ENCODE data around the gene POGK. TPM values are rescaled to one million over a fixed set of nuclear protein-coding genes. Genes with fewer than 3 reads are reported as not detected.

Gene POGK
- total RNA-seq, 1 experiment from 2014 or later: 27.2 TPM

GRCh38 chr1:166899769-166900168 is 60.5 kb downstream of the POGK start:
- intact Hi-C loops (cut with micrococcal nuclease; ENCODE audit: unreplicated experiment): loop anchor here (5.0 kb wide), 1 partner anchor 538 kb away; no protein-coding TSS in a partner anchor
- peaks cover 6% of the 10 kb centered on the region for H3K27me3 Mint-ChIP-seq (ENCODE audit: insufficient read depth, unreplicated experiment)
- BruUV-seq (replicated peaks): no TSS peak
- no peak for TF ChIP-seq CTCF (IDR thresholded peaks at IDR 0.05; ENCODE audit: insufficient read depth in 1 of 2, low read depth in 1 of 2, low read length in 1 of 2, severe bottlenecking in 1 of 2, unreplicated experiment in 1 of 2)
- no peaks in the 10 kb centered on the region for H3K4me1 Mint-ChIP-seq (ENCODE audit: low read depth, unreplicated experiment)
- H3K4me3 Mint-ChIP-seq (ENCODE audit: unreplicated experiment): no peak overlapping the region
- no peak overlapping the region for H3K27ac Mint-ChIP-seq (ENCODE audit: unreplicated experiment)
- DNase-seq: no peak
- H3K9me3 Mint-ChIP-seq (ENCODE audit: unreplicated experiment): peaks cover 21% of the 10 kb centered on the region
- H3K36me3 Mint-ChIP-seq (ENCODE audit: insufficient read depth, unreplicated experiment): peaks cover 6% of the 10 kb centered on the region
- H3K4me3 ChIP-seq (ENCODE audit: low read depth, low read length): no peak overlapping the region
- H3K27me3 ChIP-seq (replicated peaks; ENCODE audit: control insufficient read depth, insufficient read depth, low read length): no peaks in the 10 kb centered on the region
- peaks cover 11% of the 10 kb centered on the region for H3K9me3 ChIP-seq
- no peaks in the 10 kb centered on the region for H3K36me3 ChIP-seq (ENCODE audit: control insufficient read depth, insufficient read depth, low read length)
- H3K4me1 ChIP-seq: no peaks in the 10 kb centered on the region
- ChIA-PET POLR2A (no interaction called here), CTCF (no interaction called here)

GRCh38 chr1:166900987-166901386 is 61.7 kb downstream of the POGK start:
- ChIA-PET POLR2A (no interaction called here), CTCF (no interaction called here)
- no TSS peak for BruUV-seq (replicated peaks)
- H3K4me3 ChIP-seq (ENCODE audit: low read depth, low read length): no peak overlapping the region
- peaks cover 4% of the 10 kb centered on the region for H3K36me3 Mint-ChIP-seq (ENCODE audit: insufficient read depth, unreplicated experiment)
- H3K27ac Mint-ChIP-seq (ENCODE audit: unreplicated experiment): no peak overlapping the region
- no peaks in the 10 kb centered on the region for H3K4me1 ChIP-seq
- peaks cover 17% of the 10 kb centered on the region for H3K9me3 Mint-ChIP-seq (ENCODE audit: unreplicated experiment)
- TF ChIP-seq CTCF (IDR thresholded peaks at IDR 0.05; ENCODE audit: insufficient read depth in 1 of 2, low read depth in 1 of 2, low read length in 1 of 2, severe bottlenecking in 1 of 2, unreplicated experiment in 1 of 2): no peak
- no peaks in the 10 kb centered on the region for H3K4me1 Mint-ChIP-seq (ENCODE audit: low read depth, unreplicated experiment)
- DNase-seq: no peak
- H3K4me3 Mint-ChIP-seq (ENCODE audit: unreplicated experiment): no peak overlapping the region
- H3K36me3 ChIP-seq (ENCODE audit: control insufficient read depth, insufficient read depth, low read length): no peaks in the 10 kb centered on the region
- intact Hi-C loops (cut with micrococcal nuclease; ENCODE audit: unreplicated experiment): loop anchor here (5.0 kb wide), 1 partner anchor 536 kb away; no protein-coding TSS in a partner anchor
- H3K27me3 Mint-ChIP-seq (ENCODE audit: insufficient read depth, unreplicated experiment): peaks cover 4% of the 10 kb centered on the region
- peaks cover 11% of the 10 kb centered on the region for H3K9me3 ChIP-seq
- no peaks in the 10 kb centered on the region for H3K27me3 ChIP-seq (replicated peaks; ENCODE audit: control insufficient read depth, insufficient read depth, low read length)

DNA sequence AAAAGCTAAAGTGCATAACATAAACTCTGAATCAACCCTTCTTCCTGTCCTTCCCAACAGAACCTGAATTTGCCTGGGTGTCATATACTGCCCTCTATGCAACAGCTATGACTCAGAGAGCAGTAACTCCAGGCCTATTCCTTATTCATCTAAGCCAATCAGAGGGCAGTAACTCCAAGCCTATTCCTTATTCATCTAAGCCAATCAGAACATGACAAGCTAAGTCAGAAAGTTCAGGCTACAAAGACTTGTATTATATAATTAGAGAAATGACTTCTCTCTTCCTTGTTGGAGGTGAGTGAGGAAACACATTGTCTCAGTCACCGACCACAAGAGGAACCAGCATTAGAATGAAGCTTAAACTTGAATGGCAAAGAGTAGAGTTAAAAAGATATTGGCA is 63.0 kb downstream of the POGK start:
- Histone ChIP-seq H3K36me3 (ENCODE audit: control insufficient read depth, insufficient read depth, low read length) (no peaks in the 10 kb centered on the region), H3K4me1 (no peaks in the 10 kb centered on the region), H3K9me3 (peaks cover 10% of the 10 kb centered on the region), H3K27me3 (replicated peaks; ENCODE audit: control insufficient read depth, insufficient read depth, low read length) (no peaks in the 10 kb centered on the region), H3K4me3 (ENCODE audit: low read depth, low read length) (no peak overlapping the region)
- ChIA-PET POLR2A (no interaction called here), CTCF (no interaction called here)
- Mint-ChIP-seq H3K27me3 (ENCODE audit: insufficient read depth, unreplicated experiment) (peaks cover 6% of the 10 kb centered on the region), H3K4me1 (ENCODE audit: low read depth, unreplicated experiment) (no peaks in the 10 kb centered on the region), H3K9me3 (ENCODE audit: unreplicated experiment) (peaks cover 4% of the 10 kb centered on the region), H3K36me3 (ENCODE audit: insufficient read depth, unreplicated experiment) (no peaks in the 10 kb centered on the region), H3K4me3 (ENCODE audit: unreplicated experiment) (no peak overlapping the region), H3K27ac (ENCODE audit: unreplicated experiment) (no peak overlapping the region)
- no peak for TF ChIP-seq CTCF (IDR thresholded peaks at IDR 0.05; ENCODE audit: insufficient read depth in 1 of 2, low read depth in 1 of 2, low read length in 1 of 2, severe bottlenecking in 1 of 2, unreplicated experiment in 1 of 2)
- no TSS peak for BruUV-seq (replicated peaks)
- no peak for DNase-seq
- intact Hi-C loops (cut with micrococcal nuclease; ENCODE audit: unreplicated experiment): loop anchor here (5.0 kb wide), 1 partner anchor 535 kb away; no protein-coding TSS in a partner anchor

All from Caco-2 (cell line).